Gastroesophageal sphincter (tissue), 4 donors: ENCODE data around the gene HEATR1. TPM values are rescaled to one million over a fixed set of nuclear protein-coding genes. Genes with fewer than 3 reads are reported as not detected.

Experiments used
- ATAC-seq: fragments of 150-250 bp; one replicate; pipeline ENCODE4 v1.9.1; 2016; ENCODE audit warnings: mild to moderate bottlenecking, moderate library complexity
- H3K27ac ChIP-seq, 4 donors: fragments of 200-600 bp; sonication (generic) in 3 of 4; 1 replicate in 3 of 4; 2 replicates in 1 of 4; pipeline ENCODE4 v1.5.1; 2016 to 2019
- H3K27me3 ChIP-seq: fragments of 200-600 bp; sonication (generic); one replicate; pipeline ENCODE4 v1.5.1; 2019
- H3K36me3 ChIP-seq, 2 donors: fragments of 200-600 bp; sonication (generic); one replicate each; pipeline ENCODE4 v1.5.1; 2019; ENCODE audit warnings: control low read depth in 1 of 2
- H3K4me1 ChIP-seq, 3 donors: fragments of 200-600 bp; sonication (generic); 1 replicate in 2 of 3; 2 replicates in 1 of 3; pipeline ENCODE4 v1.5.1; 2016 to 2019; ENCODE audit warnings: control low read depth in 2 of 3
- H3K4me3 ChIP-seq, 2 donors: fragments of 200-600 bp; sonication (generic); one replicate each; pipeline ENCODE4 v1.5.1; 2019; ENCODE audit warnings: mild to moderate bottlenecking in 1 of 2, moderate library complexity in 1 of 2
- H3K9me3 ChIP-seq, 3 donors: fragments of 200-600 bp; sonication (generic); one replicate each; pipeline ENCODE4 v1.5.1; 2017 to 2019; ENCODE audit warnings: control low read depth in 2 of 3
- EP300 ChIP-seq: sonication (generic); formaldehyde crosslinking; IDR thresholded peaks from one replicate; pipeline ENCODE4 v1.6.1; 2017; ENCODE audit warnings: antibody characterized with exemption, mild to moderate bottlenecking
- POLR2A ChIP-seq, 2 donors: fragments of 450-650 bp; IDR thresholded peaks; one replicate each; pipeline ENCODE4 v1.6.1; 2017; ENCODE audit warnings: antibody characterized with exemption in 2 of 2, mild to moderate bottlenecking in 2 of 2, moderate library complexity in 1 of 2
- POLR2AphosphoS5 ChIP-seq: sonication (generic); formaldehyde crosslinking; IDR thresholded peaks from one replicate; pipeline ENCODE4 v1.6.1; 2017; ENCODE audit warnings: antibody characterized with exemption
- WGBS, 2 donors: methylation state at CpG; one replicate each; pipeline ENCODE4 v1.1.5; 2018; ENCODE audit warnings: low coverage in 1 of 2; 5-methylcytosine and 5-hydroxymethylcytosine counted together
- total RNA-seq, 4 donors: library from RNA; depleted of rRNA; stranded (reverse); fragments of >200 nt; gene quantifications; one replicate each; pipeline ENCODE4 v1.1.0, GENCODE V29; 2016
- TF ChIP-seq, protein P1 (sequence below), 4 experiments: fragments of 200-600 bp in 2 of 4; fragments of 450-650 bp in 2 of 4; sonication (generic) in 1 of 4; IDR thresholded peaks; one replicate each; pipeline ENCODE4 v1.5.1; 2017 to 2019; ENCODE audit warnings: antibody characterized with exemption in 4 of 4, mild to moderate bottlenecking in 2 of 4, moderate library complexity in 2 of 4

Gene HEATR1
- total RNA-seq, 4 donors from 2014 or later, result 14.8 to 23.8 (median 19.6) TPM

DNA sequence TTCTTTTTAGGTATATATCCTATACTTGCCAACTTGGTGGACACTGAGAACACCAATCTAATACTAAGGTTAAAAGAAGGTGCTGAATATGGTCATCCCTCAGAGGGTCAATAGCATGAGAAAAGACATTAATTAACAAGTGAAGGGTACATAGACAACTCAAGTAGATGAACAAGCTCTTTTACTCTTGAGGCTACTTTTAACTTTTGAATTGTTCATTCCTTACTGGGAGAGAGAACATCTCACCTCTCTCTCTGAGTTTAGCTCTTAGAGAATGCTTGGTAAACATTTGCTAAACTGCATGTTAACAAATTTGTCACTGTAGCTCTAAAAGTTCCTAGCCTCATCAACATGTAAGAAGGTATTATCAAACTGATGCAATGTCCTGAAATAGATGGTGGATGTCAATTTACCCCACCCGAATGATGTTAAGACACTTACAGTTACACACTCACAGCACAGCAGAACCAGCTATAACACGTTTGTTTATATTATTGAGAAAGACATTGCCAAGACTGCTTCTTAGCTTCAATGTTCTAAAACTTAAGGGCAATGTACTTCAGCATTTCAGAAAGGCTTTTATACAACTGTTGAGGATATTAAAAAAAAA lies 35.9 kb downstream of the HEATR1 start:
- WGBS, 2 donors, result 57% methylated on average over 2 of the region's 2 CpGs; no CpG with 5 or more reads in 1 of the 2 donors
- Histone ChIP-seq H3K36me3 (peaks cover 8 to 100% of the 10 kb centered on the region in 2 donors), H3K4me3 (no peak overlapping the region)

DNA sequence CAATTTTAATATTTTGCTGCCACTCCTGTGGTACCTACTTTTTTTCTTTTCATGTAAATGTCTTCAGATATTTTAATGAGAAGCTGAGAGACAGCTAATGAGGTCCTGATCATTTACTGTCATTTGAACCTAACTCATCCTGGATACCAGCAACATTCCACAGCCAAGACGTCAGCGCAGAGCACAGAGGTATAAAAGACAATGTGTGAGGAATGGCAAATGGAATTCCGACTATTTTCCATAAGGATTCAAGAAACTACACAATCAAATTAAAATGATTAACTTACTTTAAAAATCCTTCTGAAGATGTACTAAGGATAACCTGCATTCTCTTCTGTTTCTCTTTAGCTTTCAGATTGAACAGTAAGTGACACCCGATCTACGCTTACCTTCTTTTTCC lies 38.8 kb downstream of the HEATR1 start:
- Histone ChIP-seq H3K27ac (no peak overlapping the region), H3K9me3 (no peaks in the 10 kb centered on the region), H3K27me3 (no peaks in the 10 kb centered on the region), H3K4me1 (no peaks in the 10 kb centered on the region), H3K36me3 (peaks cover 3 to 98% of the 10 kb centered on the region in 2 donors), H3K4me3 (no peak overlapping the region)
- ATAC-seq, result no peak
- TF ChIP-seq, protein P1, sequence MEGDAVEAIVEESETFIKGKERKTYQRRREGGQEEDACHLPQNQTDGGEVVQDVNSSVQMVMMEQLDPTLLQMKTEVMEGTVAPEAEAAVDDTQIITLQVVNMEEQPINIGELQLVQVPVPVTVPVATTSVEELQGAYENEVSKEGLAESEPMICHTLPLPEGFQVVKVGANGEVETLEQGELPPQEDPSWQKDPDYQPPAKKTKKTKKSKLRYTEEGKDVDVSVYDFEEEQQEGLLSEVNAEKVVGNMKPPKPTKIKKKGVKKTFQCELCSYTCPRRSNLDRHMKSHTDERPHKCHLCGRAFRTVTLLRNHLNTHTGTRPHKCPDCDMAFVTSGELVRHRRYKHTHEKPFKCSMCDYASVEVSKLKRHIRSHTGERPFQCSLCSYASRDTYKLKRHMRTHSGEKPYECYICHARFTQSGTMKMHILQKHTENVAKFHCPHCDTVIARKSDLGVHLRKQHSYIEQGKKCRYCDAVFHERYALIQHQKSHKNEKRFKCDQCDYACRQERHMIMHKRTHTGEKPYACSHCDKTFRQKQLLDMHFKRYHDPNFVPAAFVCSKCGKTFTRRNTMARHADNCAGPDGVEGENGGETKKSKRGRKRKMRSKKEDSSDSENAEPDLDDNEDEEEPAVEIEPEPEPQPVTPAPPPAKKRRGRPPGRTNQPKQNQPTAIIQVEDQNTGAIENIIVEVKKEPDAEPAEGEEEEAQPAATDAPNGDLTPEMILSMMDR (IDR thresholded peaks at IDR 0.05), result no peak
- TF ChIP-seq EP300 (no peak), POLR2AphosphoS5 (no peak), POLR2A (IDR thresholded peaks at IDR 0.05) (no peak)
- WGBS, 2 donors, result 89 to 93% methylated on average over 5 of the region's 5 CpGs

More for the DNA sequence above, 35.9 kb downstream of the HEATR1 start:
- TF ChIP-seq, protein P1 (IDR thresholded peaks at IDR 0.05), result no peak
- no peak for TF ChIP-seq EP300
- TF ChIP-seq POLR2A (IDR thresholded peaks at IDR 0.05), result no peak
- TF ChIP-seq POLR2AphosphoS5, result no peak
- Histone ChIP-seq H3K27ac (no peak overlapping the region), H3K4me1 (no peaks in the 10 kb centered on the region), H3K27me3 (no peaks in the 10 kb centered on the region), H3K9me3 (no peaks in the 10 kb centered on the region)
- no peak for ATAC-seq

DNA sequence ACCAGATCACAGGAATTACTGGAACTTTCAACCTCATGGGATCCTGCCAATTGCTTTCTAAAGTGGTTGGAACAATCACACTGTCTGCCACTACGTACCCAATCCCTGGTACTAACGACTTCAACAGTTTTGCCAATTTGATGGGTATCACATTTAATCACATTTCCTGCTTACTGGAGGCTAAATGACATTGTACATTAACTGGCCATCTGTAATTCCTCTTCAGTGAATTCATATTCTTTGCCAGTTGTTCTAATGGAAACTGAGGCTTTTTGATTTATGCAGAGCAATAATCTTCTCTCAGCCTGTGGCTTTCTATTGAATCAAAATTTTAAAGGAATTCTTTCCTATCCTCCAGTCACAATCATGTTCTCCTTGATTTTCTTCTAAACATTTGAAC lies 42.3 kb downstream of the HEATR1 start:
- H3K27me3 ChIP-seq, result no peaks in the 10 kb centered on the region
- H3K9me3 ChIP-seq, result no peaks in the 10 kb centered on the region
- H3K4me3 ChIP-seq, result no peak overlapping the region
- H3K4me1 ChIP-seq, result no peaks in the 10 kb centered on the region
- no peak overlapping the region for H3K27ac ChIP-seq
- ATAC-seq, result no peak
- TF ChIP-seq POLR2A (IDR thresholded peaks at IDR 0.05) (no peak), POLR2AphosphoS5 (no peak), EP300 (no peak)
- TF ChIP-seq, protein P1 (IDR thresholded peaks at IDR 0.05), result no peak
- peaks cover 3 to 98% of the 10 kb centered on the region in 2 donors for H3K36me3 ChIP-seq
- 69% methylated on average over 2 of the region's 2 CpGs; no CpG with 5 or more reads in 1 of the 2 donors for WGBS, 2 donors

DNA sequence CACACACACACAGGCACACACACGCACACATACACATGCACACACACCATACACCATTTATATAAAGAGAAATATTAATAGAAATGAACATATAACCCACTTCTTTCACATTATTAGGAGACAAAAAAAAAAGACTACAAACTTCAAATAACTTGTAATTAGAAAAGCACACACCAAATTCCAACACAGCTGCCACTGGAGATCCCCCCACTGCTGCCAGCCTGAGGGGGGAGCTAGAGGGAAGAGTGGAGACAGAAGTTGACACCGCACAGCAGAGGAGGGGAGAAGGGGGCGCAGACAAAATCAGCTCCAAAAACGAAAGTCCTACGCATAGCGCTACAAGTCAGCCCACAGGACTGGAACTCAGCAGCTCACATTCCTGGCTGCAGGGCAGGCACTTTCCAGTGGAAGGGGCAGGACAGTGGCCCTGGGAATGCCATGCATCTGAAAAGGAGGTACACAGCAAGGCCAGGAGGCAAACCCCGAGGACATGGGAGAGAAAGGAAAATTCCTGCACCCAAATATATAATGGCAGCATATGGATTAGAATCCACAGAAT lies 44.0 kb downstream of the HEATR1 start:
- Histone ChIP-seq H3K4me3 (no peak overlapping the region), H3K9me3 (no peaks in the 10 kb centered on the region), H3K27me3 (no peaks in the 10 kb centered on the region), H3K36me3 (peaks cover 4 to 98% of the 10 kb centered on the region in 2 donors), H3K27ac (no peak overlapping the region), H3K4me1 (no peaks in the 10 kb centered on the region)
- no peak for ATAC-seq
- TF ChIP-seq EP300, result no peak
- no peak for TF ChIP-seq POLR2A (IDR thresholded peaks at IDR 0.05)
- TF ChIP-seq, protein P1 (IDR thresholded peaks at IDR 0.05), result no peak
- TF ChIP-seq POLR2AphosphoS5, result no peak
- WGBS, 2 donors, result 87 to 97% methylated on average over 6 to 7 of the region's 7 CpGs

DNA sequence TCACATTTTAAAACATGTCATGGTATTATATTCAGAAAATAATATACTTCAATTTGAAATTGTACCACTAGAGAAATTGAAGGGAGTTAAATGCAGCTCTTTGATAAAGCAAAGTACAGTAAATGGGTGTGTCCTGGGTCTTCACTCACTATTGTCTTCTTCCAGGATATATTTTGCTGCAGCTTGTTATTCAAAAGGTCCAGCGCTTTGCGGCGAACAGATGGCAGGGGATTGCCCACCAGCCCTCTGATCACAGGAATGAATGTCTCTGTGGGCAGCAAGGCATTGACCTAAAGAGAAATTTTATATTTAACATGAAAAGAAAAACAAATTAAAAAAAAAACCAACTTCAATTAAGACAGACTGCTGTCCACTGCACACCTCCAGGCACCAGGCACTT lies 45.5 kb downstream of the HEATR1 start:
- Histone ChIP-seq H3K36me3 (peaks cover 4 to 98% of the 10 kb centered on the region in 2 donors), H3K4me1 (no peaks in the 10 kb centered on the region), H3K9me3 (no peaks in the 10 kb centered on the region), H3K27ac (no peak overlapping the region), H3K27me3 (no peaks in the 10 kb centered on the region), H3K4me3 (no peak overlapping the region)
- no peak for ATAC-seq
- 93 to 95% methylated on average over 3 of the region's 3 CpGs for WGBS, 2 donors
- TF ChIP-seq POLR2AphosphoS5 (no peak), POLR2A (IDR thresholded peaks at IDR 0.05) (no peak), EP300 (no peak)
- TF ChIP-seq, protein P1 (IDR thresholded peaks at IDR 0.05), result no peak
